Panc1 (cell line): ENCODE data around the gene HDAC3. TPM values are rescaled to one million over a fixed set of nuclear protein-coding genes. Genes with fewer than 3 reads are reported as not detected.

Experiments
- ATAC-seq: fragments of 200-7000 bp; cut with Tn5 transposase; 2 replicates; pipeline ENCODE4 v1.9.1; 2020; ENCODE audit warnings: mild to moderate bottlenecking, moderate library complexity
- BruUV-seq: library from RNA; stranded (reverse); fragments of 400-500 nt; replicated peaks from 2 replicates; lab custom pipeline; 2021; lab: Mats Ljungman, UMichigan
- CTCF ChIA-PET: fragments of 300-600 bp; sonication (Branson Sonifier 250); formaldehyde crosslinking; loops from one replicate; lab custom pipeline; 2022; ENCODE audit warnings: antibody characterized with exemption; lab: Charles Lee
- POLR2A ChIA-PET: fragments of 300-600 bp; sonication (Branson Sonifier 250); formaldehyde crosslinking; loops from one replicate; lab custom pipeline; 2022; ENCODE audit warnings: antibody characterized with exemption; lab: Charles Lee
- DNase-seq: peaks from one replicate; pipeline ENCODE4 v3.0.0-alpha.2; 2010; ENCODE audit warnings: low read depth, low spot score
- H3K27ac ChIP-seq: 2 replicates; pipeline ENCODE4 v1.5.1; 2011; ENCODE audit warnings: mild to moderate bottlenecking, low read length, inconsistent platforms
- H3K27me3 ChIP-seq: fragments of 200-500 bp; sonication (Bioruptor generic); 2 replicates; pipeline ENCODE4 v1.6.0; 2014; ENCODE audit warnings: low read length, inconsistent platforms; ENCODE audit not compliant: control insufficient read depth, insufficient read depth
- H3K36me3 ChIP-seq: fragments of 200-500 bp; sonication (Bioruptor generic); 2 replicates; pipeline ENCODE4 v1.5.1; 2014; ENCODE audit warnings: inconsistent platforms, mild to moderate bottlenecking, low read length, moderate library complexity; ENCODE audit not compliant: control insufficient read depth, insufficient read depth
- H3K4me1 ChIP-seq: 2 replicates; pipeline ENCODE4 v1.5.1; 2011; ENCODE audit warnings: inconsistent platforms, mild to moderate bottlenecking, low read length, moderate library complexity; ENCODE audit not compliant: control insufficient read depth, insufficient read depth
- H3K4me3 ChIP-seq, 2 experiments: 2 replicates each; pipeline ENCODE4 v1.5.1; 2011 to 2012; ENCODE audit warnings: low read depth in 2 of 2, low read length in 2 of 2, mild to moderate bottlenecking in 2 of 2, inconsistent platforms in 1 of 2, moderate library complexity in 1 of 2
- H3K9me3 ChIP-seq: fragments of 200-500 bp; sonication (Bioruptor generic); 2 replicates; pipeline ENCODE4 v1.5.1; 2014; ENCODE audit warnings: low read depth, mild to moderate bottlenecking, inconsistent platforms, low read length, moderate library complexity; ENCODE audit not compliant: control insufficient read depth, insufficient read depth
- CTCF ChIP-seq: fragments of 450-650 bp; IDR thresholded peaks from 2 replicates; pipeline ENCODE4 v1.5.1; 2017; ENCODE audit warnings: mild to moderate bottlenecking
- POLR2AphosphoS5 ChIP-seq: IDR thresholded peaks from 2 replicates; pipeline ENCODE4 v1.6.1; 2012; ENCODE audit warnings: mild to moderate bottlenecking, low read depth, low read length, moderate library complexity
- REST ChIP-seq, 2 experiments: IDR thresholded peaks; 2 replicates each; pipeline ENCODE4 v1.6.1; 2011 to 2012; ENCODE audit warnings: low read depth in 2 of 2, control low read depth in 1 of 2, low read length in 1 of 2, mild to moderate bottlenecking in 1 of 2, moderate library complexity in 1 of 2; ENCODE audit not compliant: insufficient read depth in 1 of 2
- SIN3A ChIP-seq: IDR thresholded peaks from 2 replicates; pipeline ENCODE4 v1.6.1; 2012; ENCODE audit warnings: low read depth, mild to moderate bottlenecking, low read length, moderate library complexity, borderline replicate concordance; ENCODE audit not compliant: insufficient read depth
- TCF7L2 ChIP-seq: IDR thresholded peaks from 2 replicates; pipeline ENCODE4 v1.6.1; 2011; ENCODE audit warnings: mild to moderate bottlenecking, low read depth, low read length, inconsistent platforms
- in situ Hi-C: cut with HindIII; loops from 2 replicates; pipeline ENCODE4 v1.10.0; 2016; ENCODE audit warnings: low sequenced_read_pairs, low pct_unique_long_range_greater_than_20kb
- intact Hi-C: fragments of 100-400 bp; cut with micrococcal nuclease; formaldehyde crosslinking; loops from one replicate; pipeline ENCODE4 v1.10.0; 2022; ENCODE audit not compliant: unreplicated experiment
- total RNA-seq: library from RNA; stranded (reverse); gene quantifications from one replicate; pipeline ENCODE4 v1.2.1, GENCODE V29; 2021; ENCODE audit not compliant: unreplicated experiment

Gene HDAC3
- total RNA-seq, 1 experiment from 2014 or later, result 75.5 TPM

- H3K36me3 ChIP-seq, result no peaks in the 10 kb centered on the region; the same call in 1 of the 2 replicates
- H3K27ac ChIP-seq, result no peak overlapping the region
- in situ Hi-C loops (no loop called here), intact Hi-C loops (no loop called here)
- CTCF ChIA-PET, result interaction anchor here (0.6 kb wide), 1 partner anchor 25 kb away, joined by 5 read pairs; no protein-coding TSS in a partner anchor
- no peaks in the 10 kb centered on the region for H3K9me3 ChIP-seq
- no TSS peak for BruUV-seq
- peaks cover 17% of the 10 kb centered on the region for H3K4me1 ChIP-seq
- POLR2A ChIA-PET, result no interaction called here
- no peak overlapping the region for H3K4me3 ChIP-seq
- DNase-seq (no peak), ATAC-seq (no peak)
- H3K27me3 ChIP-seq, result no peaks in the 10 kb centered on the region
- TF ChIP-seq REST (IDR thresholded peaks at IDR 0.05; ENCODE audit: insufficient read depth in 1 of 2, low read depth in 2 of 2, low read length in 1 of 2), result no peak
- no peak for TF ChIP-seq POLR2AphosphoS5
- no peak for TF ChIP-seq SIN3A
- no peak for TF ChIP-seq CTCF
- no peak for TF ChIP-seq TCF7L2
These were observed 27.6 kb downstream of the HDAC3 start for GRCh38 chr5:141609044-141609443.

GRCh38 chr5:141608557-141608956, 28.1 kb downstream of the HDAC3 start:
- Histone ChIP-seq H3K4me1 (peaks cover 17% of the 10 kb centered on the region), H3K9me3 (no peaks in the 10 kb centered on the region), H3K27me3 (no peaks in the 10 kb centered on the region), H3K36me3 (no peaks in the 10 kb centered on the region; the same call in 1 of the 2 replicates), H3K4me3 (no peak overlapping the region), H3K27ac (no peak overlapping the region)
- intact Hi-C loops (no loop called here), in situ Hi-C loops (no loop called here)
- POLR2A ChIA-PET, result no interaction called here
- TF ChIP-seq CTCF, result no peak
- TF ChIP-seq POLR2AphosphoS5, result no peak
- no peak for TF ChIP-seq REST (IDR thresholded peaks at IDR 0.05; ENCODE audit: insufficient read depth in 1 of 2, low read depth in 2 of 2, low read length in 1 of 2)
- no peak for TF ChIP-seq SIN3A
- no peak for TF ChIP-seq TCF7L2
- CTCF ChIA-PET, result interaction anchor here (0.6 kb wide), 1 partner anchor 25 kb away, joined by 5 read pairs; no protein-coding TSS in a partner anchor
- no TSS peak for BruUV-seq
- ATAC-seq (no peak), DNase-seq (no peak)
